Body of pancreas (tissue), 4 donors: ENCODE results near the gene COL12A1.

Experiments used
- CTCF ChIP-seq, 7 experiments: fragments of 450-650 bp in 4 of 7; fragments of 200-600 bp in 3 of 7; sonication (generic) in 3 of 7; IDR thresholded peaks; one replicate each; pipeline ENCODE4 v1.5.1; 2016 to 2019; ENCODE audit warnings: antibody characterized with exemption in 7 of 7
- POLR2A ChIP-seq, 3 donors: fragments of 450-650 bp; IDR thresholded peaks; one replicate each; pipeline ENCODE4 v1.6.1; 2016; ENCODE audit warnings: antibody characterized with exemption in 3 of 3, mild to moderate bottlenecking in 2 of 3

GRCh38 chr6:75219263-75219662 lies 13.4 kb upstream of the COL12A1 start:
- no peak for TF ChIP-seq CTCF (IDR thresholded peaks at IDR 0.05)
- TF ChIP-seq POLR2A (IDR thresholded peaks at IDR 0.05): no peak
